Sigmoid colon (tissue), 4 donors: ENCODE measurements around the gene KRT78.

Source experiments
- EP300 ChIP-seq, 4 donors: sonication (generic); formaldehyde crosslinking; IDR thresholded peaks; one replicate each; pipeline ENCODE4 v1.6.1; 2017; ENCODE audit warnings: antibody characterized with exemption in 4 of 4
- POLR2A ChIP-seq, 2 donors: fragments of 450-650 bp; IDR thresholded peaks; one replicate each; pipeline ENCODE4 v1.6.1; 2016; ENCODE audit warnings: antibody characterized with exemption in 2 of 2, mild to moderate bottlenecking in 2 of 2, moderate library complexity in 2 of 2
- POLR2AphosphoS5 ChIP-seq, 4 donors: sonication (generic); formaldehyde crosslinking; IDR thresholded peaks; one replicate each; pipeline ENCODE4 v1.6.1; 2017; ENCODE audit warnings: antibody characterized with exemption in 4 of 4
- TF ChIP-seq, protein P1 (sequence below), 4 experiments: fragments of 450-650 bp in 3 of 4; fragments of 200-600 bp in 1 of 4; IDR thresholded peaks; one replicate each; pipeline ENCODE4 v1.5.1; 2016 to 2019; ENCODE audit warnings: antibody characterized with exemption in 4 of 4, mild to moderate bottlenecking in 3 of 4, moderate library complexity in 2 of 4

GRCh38 chr12:52846356-52846970, 2.3 kb downstream of the KRT78 start:
- TF ChIP-seq POLR2A (IDR thresholded peaks at IDR 0.05) = no peak
- TF ChIP-seq, protein P1, sequence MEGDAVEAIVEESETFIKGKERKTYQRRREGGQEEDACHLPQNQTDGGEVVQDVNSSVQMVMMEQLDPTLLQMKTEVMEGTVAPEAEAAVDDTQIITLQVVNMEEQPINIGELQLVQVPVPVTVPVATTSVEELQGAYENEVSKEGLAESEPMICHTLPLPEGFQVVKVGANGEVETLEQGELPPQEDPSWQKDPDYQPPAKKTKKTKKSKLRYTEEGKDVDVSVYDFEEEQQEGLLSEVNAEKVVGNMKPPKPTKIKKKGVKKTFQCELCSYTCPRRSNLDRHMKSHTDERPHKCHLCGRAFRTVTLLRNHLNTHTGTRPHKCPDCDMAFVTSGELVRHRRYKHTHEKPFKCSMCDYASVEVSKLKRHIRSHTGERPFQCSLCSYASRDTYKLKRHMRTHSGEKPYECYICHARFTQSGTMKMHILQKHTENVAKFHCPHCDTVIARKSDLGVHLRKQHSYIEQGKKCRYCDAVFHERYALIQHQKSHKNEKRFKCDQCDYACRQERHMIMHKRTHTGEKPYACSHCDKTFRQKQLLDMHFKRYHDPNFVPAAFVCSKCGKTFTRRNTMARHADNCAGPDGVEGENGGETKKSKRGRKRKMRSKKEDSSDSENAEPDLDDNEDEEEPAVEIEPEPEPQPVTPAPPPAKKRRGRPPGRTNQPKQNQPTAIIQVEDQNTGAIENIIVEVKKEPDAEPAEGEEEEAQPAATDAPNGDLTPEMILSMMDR (IDR thresholded peaks at IDR 0.05) = no peak
- TF ChIP-seq POLR2AphosphoS5 (IDR thresholded peaks at IDR 0.05) = no peak
- no peak for TF ChIP-seq EP300 (IDR thresholded peaks at IDR 0.05)
